ENCODE measurements around the gene GLT6D1. TPM values are rescaled to one million over a fixed set of nuclear protein-coding genes. Genes with fewer than 3 reads are reported as not detected.

GLT6D1 gene
- total RNA-seq, 1 donor from 2014 or later = not detected

DNA sequence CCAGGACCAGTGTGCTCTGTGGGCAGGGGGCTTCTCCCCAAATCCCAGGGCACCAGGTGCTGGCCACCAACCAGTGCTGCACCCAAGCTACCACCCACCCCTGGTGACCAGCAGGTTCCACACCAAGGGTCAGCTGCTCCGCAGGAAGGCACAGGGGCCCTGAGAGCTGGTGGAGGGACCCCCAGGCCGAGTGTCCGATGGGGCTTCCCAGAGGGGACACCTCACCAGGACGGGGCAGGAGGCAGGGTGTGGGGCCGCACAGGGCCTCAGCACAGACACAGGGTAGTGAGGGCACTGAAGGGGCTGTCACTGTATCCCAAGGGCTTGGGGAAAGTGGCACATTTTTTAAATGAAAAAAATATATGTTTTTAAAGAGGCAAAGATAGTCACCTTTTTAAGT is 41.8 kb upstream of the GLT6D1 start:
- no peaks in the 10 kb centered on the region for H3K9me3 Mint-ChIP-seq (ENCODE audit: low read depth)
- no peak overlapping the region for H3K4me3 Mint-ChIP-seq (ENCODE audit: unreplicated experiment)
- H3K27me3 Mint-ChIP-seq (ENCODE audit: low read depth) = peaks cover 35% of the 10 kb centered on the region
- TF ChIP-seq, protein P1, sequence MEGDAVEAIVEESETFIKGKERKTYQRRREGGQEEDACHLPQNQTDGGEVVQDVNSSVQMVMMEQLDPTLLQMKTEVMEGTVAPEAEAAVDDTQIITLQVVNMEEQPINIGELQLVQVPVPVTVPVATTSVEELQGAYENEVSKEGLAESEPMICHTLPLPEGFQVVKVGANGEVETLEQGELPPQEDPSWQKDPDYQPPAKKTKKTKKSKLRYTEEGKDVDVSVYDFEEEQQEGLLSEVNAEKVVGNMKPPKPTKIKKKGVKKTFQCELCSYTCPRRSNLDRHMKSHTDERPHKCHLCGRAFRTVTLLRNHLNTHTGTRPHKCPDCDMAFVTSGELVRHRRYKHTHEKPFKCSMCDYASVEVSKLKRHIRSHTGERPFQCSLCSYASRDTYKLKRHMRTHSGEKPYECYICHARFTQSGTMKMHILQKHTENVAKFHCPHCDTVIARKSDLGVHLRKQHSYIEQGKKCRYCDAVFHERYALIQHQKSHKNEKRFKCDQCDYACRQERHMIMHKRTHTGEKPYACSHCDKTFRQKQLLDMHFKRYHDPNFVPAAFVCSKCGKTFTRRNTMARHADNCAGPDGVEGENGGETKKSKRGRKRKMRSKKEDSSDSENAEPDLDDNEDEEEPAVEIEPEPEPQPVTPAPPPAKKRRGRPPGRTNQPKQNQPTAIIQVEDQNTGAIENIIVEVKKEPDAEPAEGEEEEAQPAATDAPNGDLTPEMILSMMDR (IDR thresholded peaks at IDR 0.05) = no peak
- no peaks in the 10 kb centered on the region for H3K4me1 Mint-ChIP-seq (ENCODE audit: low read depth)
- no peak overlapping the region for H3K27ac Mint-ChIP-seq (ENCODE audit: unreplicated experiment)
- no peaks in the 10 kb centered on the region for H3K36me3 Mint-ChIP-seq (ENCODE audit: low read depth)
- DNase-seq (ENCODE audit: low spot score) = no peak

DNA sequence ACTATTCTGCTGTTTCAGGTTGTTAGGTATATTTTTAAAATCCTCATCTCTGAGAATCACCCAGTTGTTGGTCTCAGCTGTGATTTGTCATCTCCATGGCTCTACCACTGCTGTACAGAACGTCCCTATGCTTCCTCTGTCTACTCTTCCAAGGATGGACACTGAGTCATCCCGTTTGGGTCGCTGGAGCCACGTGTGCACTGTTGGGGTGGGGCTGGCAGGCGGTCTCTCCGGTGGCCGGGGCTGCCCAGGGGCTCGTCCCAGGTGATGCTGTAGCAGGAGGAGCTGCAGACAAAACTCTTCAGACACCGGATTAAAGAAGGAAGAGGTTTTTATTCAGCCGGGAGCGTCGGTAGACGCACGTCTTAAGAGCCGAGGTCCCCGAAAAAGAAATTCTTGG is 40.7 kb upstream of the GLT6D1 start:
- H3K27me3 Mint-ChIP-seq (ENCODE audit: low read depth) = peaks cover 39% of the 10 kb centered on the region
- H3K36me3 Mint-ChIP-seq (ENCODE audit: low read depth) = no peaks in the 10 kb centered on the region
- TF ChIP-seq, protein P1 (IDR thresholded peaks at IDR 0.05) = no peak
- no peaks in the 10 kb centered on the region for H3K9me3 Mint-ChIP-seq (ENCODE audit: low read depth)
- H3K4me1 Mint-ChIP-seq (ENCODE audit: low read depth) = no peaks in the 10 kb centered on the region
- H3K4me3 Mint-ChIP-seq (ENCODE audit: unreplicated experiment) = no peak overlapping the region
- no peak for DNase-seq (ENCODE audit: low spot score)
- no peak overlapping the region for H3K27ac Mint-ChIP-seq (ENCODE audit: unreplicated experiment)

DNA sequence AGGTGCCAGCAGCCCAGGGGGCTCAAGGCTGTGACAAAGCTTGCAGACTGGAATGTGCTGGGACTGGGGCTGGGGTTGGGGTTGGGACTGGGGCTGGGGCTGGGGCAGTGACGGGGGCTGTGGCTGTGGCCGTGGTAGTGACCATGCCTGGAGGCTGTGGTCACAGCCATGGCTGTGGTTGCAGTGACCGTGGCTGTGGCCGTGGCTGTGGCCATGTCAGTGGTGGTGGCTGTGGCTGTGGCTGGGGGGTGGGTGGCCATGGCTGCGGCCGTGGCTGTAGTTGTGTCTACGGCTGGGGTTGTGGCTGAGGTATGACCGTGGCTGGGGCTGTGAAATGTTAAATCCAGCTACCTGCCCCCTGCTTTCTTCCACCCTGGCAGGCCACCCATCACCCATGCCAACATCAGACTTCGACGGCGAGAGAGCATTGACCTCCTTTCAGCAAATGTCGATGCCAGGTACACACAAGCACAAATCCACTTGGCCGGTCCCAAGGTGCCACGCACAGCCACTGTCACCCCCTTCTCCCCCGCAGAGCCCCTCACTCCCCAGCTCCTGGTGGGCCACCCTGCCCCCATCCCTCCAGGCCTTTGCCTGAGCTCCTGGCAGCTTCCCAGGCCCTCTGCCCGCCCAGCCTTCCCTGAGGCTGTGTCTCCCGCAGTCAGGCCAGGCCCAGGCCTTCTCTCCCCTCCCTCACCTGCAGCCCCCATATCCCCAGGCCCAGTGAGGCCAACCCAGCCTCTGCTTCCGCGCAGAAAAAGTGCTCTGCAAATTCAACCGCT is 39.1 kb upstream of the GLT6D1 start:
- peaks cover 37% of the 10 kb centered on the region for H3K27me3 Mint-ChIP-seq (ENCODE audit: low read depth)
- H3K4me1 Mint-ChIP-seq (ENCODE audit: low read depth) = no peaks in the 10 kb centered on the region
- no peak overlapping the region for H3K4me3 Mint-ChIP-seq (ENCODE audit: unreplicated experiment)
- no peaks in the 10 kb centered on the region for H3K9me3 Mint-ChIP-seq (ENCODE audit: low read depth)
- H3K36me3 Mint-ChIP-seq (ENCODE audit: low read depth) = no peaks in the 10 kb centered on the region
- TF ChIP-seq, protein P1 (IDR thresholded peaks at IDR 0.05) = no peak
- DNase-seq (ENCODE audit: low spot score) = no peak
- no peak overlapping the region for H3K27ac Mint-ChIP-seq (ENCODE audit: unreplicated experiment)

DNA sequence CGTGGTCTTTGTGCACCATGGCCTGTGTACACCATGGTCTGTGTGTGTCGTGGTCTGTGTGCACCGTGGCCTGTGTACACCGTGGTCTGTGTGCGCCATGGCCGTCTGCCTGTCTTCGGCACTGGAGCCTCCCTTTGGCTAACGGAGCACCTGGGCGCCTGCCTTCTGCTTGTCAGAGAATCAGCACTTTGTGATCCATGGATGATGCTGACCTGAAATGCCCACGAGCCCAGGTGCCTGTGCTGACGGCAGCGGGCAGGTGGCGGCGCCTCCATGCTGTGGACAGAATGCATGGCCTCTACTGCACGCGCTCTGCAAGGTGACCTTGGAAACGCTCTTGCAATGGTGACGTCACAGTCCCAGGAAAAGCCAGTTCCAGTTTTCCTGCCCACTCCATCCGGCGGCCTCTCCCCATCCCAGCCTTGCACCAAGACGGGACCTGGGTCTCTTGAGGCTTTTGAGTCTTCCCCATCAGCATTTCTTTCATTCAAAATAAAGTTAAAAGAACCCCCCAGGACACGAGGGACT is 38.4 kb upstream of the GLT6D1 start:
- no peaks in the 10 kb centered on the region for H3K9me3 Mint-ChIP-seq (ENCODE audit: low read depth)
- no peak overlapping the region for H3K4me3 Mint-ChIP-seq (ENCODE audit: unreplicated experiment)
- no peaks in the 10 kb centered on the region for H3K36me3 Mint-ChIP-seq (ENCODE audit: low read depth)
- peaks cover 38% of the 10 kb centered on the region for H3K27me3 Mint-ChIP-seq (ENCODE audit: low read depth)
- TF ChIP-seq, protein P1 (IDR thresholded peaks at IDR 0.05) = no peak
- no peaks in the 10 kb centered on the region for H3K4me1 Mint-ChIP-seq (ENCODE audit: low read depth)
- no peak overlapping the region for H3K27ac Mint-ChIP-seq (ENCODE audit: unreplicated experiment)
- DNase-seq (ENCODE audit: low spot score) = no peak

DNA sequence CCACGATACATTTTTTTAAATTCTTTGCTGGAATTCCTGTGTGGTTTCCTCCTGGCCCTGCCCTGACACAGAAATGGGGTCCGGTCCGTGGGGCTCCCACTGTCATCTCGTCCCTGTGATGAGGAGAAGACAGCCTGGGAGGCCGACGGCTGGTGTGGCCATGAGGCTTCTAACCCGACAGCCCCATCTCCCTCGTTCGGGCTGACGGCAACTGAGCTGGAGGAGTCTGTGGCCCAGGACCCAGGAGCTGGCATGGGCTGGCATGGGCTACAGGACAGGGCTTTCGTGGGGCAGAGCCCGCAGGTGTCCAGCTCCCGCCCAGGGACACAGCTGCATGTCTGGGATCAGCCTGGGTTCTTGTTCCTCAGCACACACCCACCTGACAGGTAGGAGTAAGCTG is 37.6 kb upstream of the GLT6D1 start:
- no peaks in the 10 kb centered on the region for H3K36me3 Mint-ChIP-seq (ENCODE audit: low read depth)
- no peak for DNase-seq (ENCODE audit: low spot score)
- no peak overlapping the region for H3K27ac Mint-ChIP-seq (ENCODE audit: unreplicated experiment)
- H3K4me3 Mint-ChIP-seq (ENCODE audit: unreplicated experiment) = no peak overlapping the region
- no peaks in the 10 kb centered on the region for H3K4me1 Mint-ChIP-seq (ENCODE audit: low read depth)
- peaks cover 39% of the 10 kb centered on the region for H3K27me3 Mint-ChIP-seq (ENCODE audit: low read depth)
- H3K9me3 Mint-ChIP-seq (ENCODE audit: low read depth) = no peaks in the 10 kb centered on the region
- TF ChIP-seq, protein P1 (IDR thresholded peaks at IDR 0.05) = no peak

All from chondrocyte (in vitro differentiated cells).